Ovary (tissue), 3 donors: Measurements from ENCODE around the gene RPP25L.

Experiments used
- CTCF ChIP-seq, 3 donors: fragments of 450-650 bp in 2 of 3; fragments of 200-600 bp in 1 of 3; IDR thresholded peaks; one replicate each; pipeline versions ENCODE4 v1.5.1 to v1.8.0; 2016 to 2022; ENCODE audit warnings: antibody characterized with exemption in 3 of 3, mild to moderate bottlenecking in 1 of 3
- EP300 ChIP-seq: sonication (generic); formaldehyde crosslinking; IDR thresholded peaks from one replicate; pipeline ENCODE4 v1.6.1; 2017; ENCODE audit warnings: antibody characterized with exemption
- donor health status: DM: no; HTN: no; CAD: no.

DNA sequence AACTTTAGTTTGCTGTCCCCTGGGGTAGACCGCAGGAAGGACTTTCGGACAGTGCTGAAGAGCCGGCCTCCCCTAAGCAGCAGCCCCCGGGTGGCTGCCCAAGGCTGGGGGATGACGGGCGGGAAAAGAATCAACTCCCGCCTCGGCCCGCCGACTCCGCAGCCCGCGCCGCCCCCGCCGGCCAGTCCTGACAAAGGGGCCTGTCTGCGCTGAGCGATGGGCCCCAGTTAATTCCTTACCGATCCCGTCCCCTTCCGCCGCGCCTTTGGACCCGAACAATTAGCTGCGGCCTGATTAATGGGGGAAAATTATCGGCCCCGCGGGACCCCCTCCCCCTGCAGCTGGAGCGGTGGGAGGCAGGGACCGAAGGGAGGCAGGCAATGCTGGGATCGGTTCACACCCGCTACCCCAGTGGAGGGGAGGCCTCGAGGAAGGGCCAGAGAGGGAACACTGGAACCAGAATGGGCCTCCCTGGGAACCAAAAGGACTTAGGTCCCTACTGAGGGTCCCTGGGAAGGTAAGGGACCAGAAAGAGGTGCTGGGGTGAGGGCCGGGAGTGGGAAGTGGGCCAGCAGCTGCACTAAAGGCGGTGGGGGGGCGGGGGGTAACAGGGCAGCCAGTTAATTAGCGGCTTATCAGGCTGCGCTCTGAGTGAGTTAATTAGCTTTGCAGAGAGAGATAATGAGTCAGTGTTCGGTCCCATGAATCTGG is 12.7 kb upstream of the RPP25L start:
- no peak for TF ChIP-seq CTCF (IDR thresholded peaks at IDR 0.05)
- TF ChIP-seq EP300 = no peak
